Suprapubic skin (tissue), 3 donors: Measurements from ENCODE around the gene MED12L.

ENCODE experiments used
- CTCF ChIP-seq, 2 donors: fragments of 200-600 bp in 1 of 2; fragments of 450-650 bp in 1 of 2; sonication (generic) in 1 of 2; IDR thresholded peaks; one replicate each; pipeline ENCODE4 v1.5.1; 2016 to 2019; ENCODE audit warnings: antibody characterized with exemption in 2 of 2, mild to moderate bottlenecking in 1 of 2, moderate library complexity in 1 of 2
- POLR2A ChIP-seq, 2 donors: fragments of 450-650 bp; IDR thresholded peaks; one replicate each; pipeline ENCODE4 v1.6.1; 2017; ENCODE audit warnings: antibody characterized with exemption in 2 of 2, mild to moderate bottlenecking in 2 of 2, moderate library complexity in 2 of 2

DNA sequence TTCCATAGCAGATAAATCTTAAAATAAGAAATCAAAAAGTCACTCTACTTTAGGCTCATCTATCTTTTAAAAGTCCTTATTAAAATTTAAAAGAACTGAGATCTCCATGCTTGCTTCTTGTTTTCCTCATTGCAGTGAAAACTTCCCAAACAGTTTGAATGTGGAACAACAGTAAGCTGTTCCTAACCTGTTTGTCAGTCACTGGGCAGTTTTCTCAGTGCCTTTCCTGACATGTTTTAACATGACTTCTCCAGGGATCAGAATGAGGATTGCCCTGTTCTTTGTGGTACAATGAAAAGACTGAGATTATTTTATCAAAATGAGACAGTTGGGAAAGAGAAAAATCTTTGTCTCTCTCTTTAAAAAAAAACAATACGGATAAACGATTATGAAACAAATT lies 230.4 kb downstream of the MED12L start:
- TF ChIP-seq POLR2A (IDR thresholded peaks at IDR 0.05) (no peak), CTCF (IDR thresholded peaks at IDR 0.05) (no peak)
